HUES48 (cell line): Measurements from ENCODE around the gene EMID1.
"Not testable (repeated sequence)": the region's sequence is repeated elsewhere in the genome, so short reads cannot be mapped to it uniquely, and the experiment has no call there.

ENCODE experiments used
- H3K27ac ChIP-seq: one replicate; pipeline ENCODE4 v1.7.0; 2013; ENCODE audit warnings: low read depth, low read length, inconsistent platforms
- H3K27me3 ChIP-seq: 2 replicates; pipeline ENCODE4 v1.6.1; 2013; ENCODE audit warnings: mild to moderate bottlenecking, low read length; ENCODE audit not compliant: control insufficient read depth, insufficient read depth
- H3K36me3 ChIP-seq: 2 replicates; pipeline ENCODE4 v1.6.1; 2013; ENCODE audit warnings: low read length; ENCODE audit not compliant: control insufficient read depth, insufficient read depth
- H3K4me1 ChIP-seq: 2 replicates; pipeline ENCODE4 v1.6.1; 2013; ENCODE audit warnings: mild to moderate bottlenecking, low read length; ENCODE audit not compliant: control insufficient read depth, insufficient read depth
- H3K4me3 ChIP-seq: 2 replicates; pipeline ENCODE4 v1.5.1; 2013; ENCODE audit warnings: mild to moderate bottlenecking, low read depth, low read length
- H3K9ac ChIP-seq: 2 replicates; pipeline ENCODE4 v1.6.1; 2013; ENCODE audit warnings: mild to moderate bottlenecking, low read depth, low read length, moderate library complexity
- H3K9me3 ChIP-seq: 2 replicates; pipeline ENCODE4 v1.6.1; 2013; ENCODE audit warnings: low read length; ENCODE audit not compliant: control insufficient read depth, insufficient read depth

EMID1 gene

DNA sequence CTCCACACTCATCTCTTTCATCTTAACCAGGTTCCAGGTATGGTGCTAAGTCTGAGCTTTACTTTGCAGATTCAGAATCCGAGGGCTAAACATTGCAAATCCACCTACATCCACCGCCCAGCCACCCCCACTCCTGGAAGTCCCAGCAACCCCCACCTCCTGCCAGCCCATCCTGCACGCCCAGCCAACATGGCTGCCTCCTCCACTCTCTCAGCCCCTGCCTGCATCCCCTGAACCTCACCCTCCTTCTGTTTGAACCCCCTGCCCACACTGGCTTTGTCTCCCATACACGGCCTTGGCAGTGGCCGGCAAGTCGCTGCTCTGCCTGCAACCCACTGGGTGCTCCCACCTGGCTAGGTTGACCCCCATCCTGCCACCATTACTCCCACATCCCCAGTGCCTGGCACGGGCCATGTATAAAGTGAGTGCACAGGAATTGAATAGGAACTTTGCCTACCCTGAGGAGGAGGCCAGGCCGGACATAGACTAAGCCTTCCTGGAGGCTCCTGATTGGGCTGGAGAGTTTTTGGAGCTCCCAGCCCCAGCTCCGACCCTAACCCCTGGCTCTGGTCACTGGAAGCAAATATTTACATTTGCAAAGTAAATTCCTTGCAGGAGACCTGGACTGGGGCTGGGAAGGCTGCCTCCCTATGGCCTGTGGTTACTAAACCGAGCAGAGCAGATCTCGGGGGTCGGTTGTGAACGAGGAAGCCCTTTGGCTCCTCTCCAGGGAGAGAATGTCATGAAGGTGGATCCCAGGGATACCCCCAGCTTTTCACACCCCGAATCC lies 14.4 kb downstream of the EMID1 start:
- no peak overlapping the region for H3K9ac ChIP-seq
- no peaks in the 10 kb centered on the region for H3K36me3 ChIP-seq
- no peak overlapping the region for H3K4me3 ChIP-seq

GRCh38 chr22:29224121-29224858 lies 18.6 kb downstream of the EMID1 start:
- no peak overlapping the region for H3K9ac ChIP-seq
- H3K4me3 ChIP-seq, result no peak overlapping the region
- peaks cover 10% of the 10 kb centered on the region for H3K4me1 ChIP-seq
- H3K27me3 ChIP-seq, result no peaks in the 10 kb centered on the region
- no peak overlapping the region for H3K27ac ChIP-seq
- H3K36me3 ChIP-seq, result no peaks in the 10 kb centered on the region
- H3K9me3 ChIP-seq, result no peaks in the 10 kb centered on the region

More for the DNA sequence above, 14.4 kb downstream of the EMID1 start:
- H3K9me3 ChIP-seq, result no peaks in the 10 kb centered on the region
- H3K27me3 ChIP-seq, result no peaks in the 10 kb centered on the region
- H3K4me1 ChIP-seq, result peaks cover 10% of the 10 kb centered on the region
- H3K27ac ChIP-seq, result peak overlapping the region; percentile 16

- Histone ChIP-seq H3K36me3 (no peaks in the 10 kb centered on the region), H3K27ac (no peak overlapping the region), H3K4me3 (no peak overlapping the region), H3K4me1 (peaks cover 8% of the 10 kb centered on the region), H3K9me3 (no peaks in the 10 kb centered on the region), H3K27me3 (peaks cover 2% of the 10 kb centered on the region; the same call in 1 of the 2 replicates), H3K9ac (no peak overlapping the region)
Measured at GRCh38 chr22:29224859-29225410, 19.2 kb downstream of the EMID1 start.

GRCh38 chr22:29225422-29226090 lies 19.9 kb downstream of the EMID1 start:
- peaks cover 2% of the 10 kb centered on the region; the same call in 1 of the 2 replicates for H3K27me3 ChIP-seq
- H3K4me3 ChIP-seq, result no peak overlapping the region
- peaks cover 2% of the 10 kb centered on the region for H3K4me1 ChIP-seq
- H3K9ac ChIP-seq, result no peak overlapping the region
- no peak overlapping the region for H3K27ac ChIP-seq
- H3K36me3 ChIP-seq, result no peaks in the 10 kb centered on the region
- H3K9me3 ChIP-seq, result no peaks in the 10 kb centered on the region

GRCh38 chr22:29226351-29226981 lies 20.8 kb downstream of the EMID1 start:
- no peaks in the 10 kb centered on the region for H3K4me1 ChIP-seq
- peaks cover 2% of the 10 kb centered on the region; the same call in 1 of the 2 replicates for H3K27me3 ChIP-seq
- H3K4me3 ChIP-seq, result no peak overlapping the region
- H3K36me3 ChIP-seq, result no peaks in the 10 kb centered on the region
- no peak overlapping the region for H3K27ac ChIP-seq
- H3K9me3 ChIP-seq, result no peaks in the 10 kb centered on the region
- no peak overlapping the region for H3K9ac ChIP-seq

DNA sequence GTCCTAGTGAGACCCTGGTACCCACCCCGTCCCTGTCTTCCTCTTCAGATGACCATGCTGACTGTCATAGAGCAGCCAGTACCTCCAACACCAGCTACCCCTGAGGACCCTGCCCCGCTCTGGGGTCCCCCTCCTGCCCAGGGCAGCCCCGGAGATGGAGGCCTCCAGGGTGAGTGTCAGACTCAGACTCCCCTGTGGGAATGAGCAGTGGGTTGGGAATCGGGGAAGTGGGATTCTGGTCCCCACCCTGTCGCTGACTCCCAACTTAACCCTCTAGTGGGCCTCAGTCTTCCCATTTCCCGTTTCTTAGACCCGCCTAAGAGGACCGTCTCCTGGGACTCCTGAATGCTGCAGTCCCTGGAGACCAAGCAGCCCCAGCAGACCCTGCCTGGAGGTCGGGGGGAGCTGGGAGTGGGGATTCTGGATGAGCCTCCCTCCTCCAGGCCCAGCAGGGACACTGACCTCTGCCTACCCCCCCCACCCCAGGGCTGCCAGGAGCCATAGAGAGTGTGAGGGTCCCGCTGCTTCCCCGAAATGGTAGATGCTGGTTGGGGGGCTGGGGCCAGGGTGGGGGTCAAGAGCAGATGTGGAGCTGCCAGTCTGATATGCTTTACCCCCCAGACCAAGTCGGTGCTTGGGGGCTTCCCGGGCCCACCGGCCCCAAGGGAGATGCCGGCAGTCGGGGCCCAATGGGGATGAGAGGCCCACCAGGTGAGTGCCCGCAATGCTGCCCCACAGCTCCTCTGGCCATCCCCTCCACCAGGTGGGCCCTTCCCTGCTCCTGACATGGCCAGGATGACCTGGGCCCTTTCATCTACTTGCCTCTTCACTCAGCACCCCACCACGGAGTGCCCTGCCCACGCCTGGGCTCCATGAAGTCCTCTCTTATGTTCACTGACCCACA lies 25.5 kb downstream of the EMID1 start:
- H3K9me3 ChIP-seq, result no peaks in the 10 kb centered on the region
- H3K27me3 ChIP-seq, result peaks cover 2% of the 10 kb centered on the region; the same call in 1 of the 2 replicates
- H3K4me3 ChIP-seq, result no peak overlapping the region
- H3K36me3 ChIP-seq, result no peaks in the 10 kb centered on the region
- H3K27ac ChIP-seq, result no peak overlapping the region
- H3K9ac ChIP-seq, result no peak overlapping the region
- H3K4me1 ChIP-seq, result no peaks in the 10 kb centered on the region

GRCh38 chr22:29231971-29232959 lies 26.6 kb downstream of the EMID1 start:
- H3K27me3 ChIP-seq, result peaks cover 2% of the 10 kb centered on the region; the same call in 1 of the 2 replicates
- no peak overlapping the region for H3K27ac ChIP-seq
- no peak overlapping the region for H3K4me3 ChIP-seq
- no peak overlapping the region for H3K9ac ChIP-seq
- H3K36me3 ChIP-seq, result no peaks in the 10 kb centered on the region
- H3K9me3 ChIP-seq, result no peaks in the 10 kb centered on the region
- no peaks in the 10 kb centered on the region for H3K4me1 ChIP-seq

- H3K4me3 ChIP-seq, result no peak overlapping the region
- no peak overlapping the region for H3K27ac ChIP-seq
- H3K9me3 ChIP-seq, result no peaks in the 10 kb centered on the region
- H3K27me3 ChIP-seq, result peaks cover 2% of the 10 kb centered on the region; the same call in 1 of the 2 replicates
- H3K36me3 ChIP-seq, result no peaks in the 10 kb centered on the region
- no peaks in the 10 kb centered on the region for H3K4me1 ChIP-seq
- no peak overlapping the region for H3K9ac ChIP-seq
Measured at GRCh38 chr22:29233277-29233877, 27.7 kb downstream of the EMID1 start.

GRCh38 chr22:29240481-29240880 lies 34.8 kb downstream of the EMID1 start:
- not testable (repeated sequence) for H3K27me3 ChIP-seq, H3K4me3 ChIP-seq, H3K4me1 ChIP-seq, H3K9me3 ChIP-seq, H3K27ac ChIP-seq, H3K9ac ChIP-seq, H3K36me3 ChIP-seq
